IPS-NIHi11 (cell line): Measurements from ENCODE around the gene PIAS2.
"Not testable (repeated sequence)": the region's sequence is repeated elsewhere in the genome, so short reads cannot be mapped to it uniquely, and the experiment has no call there.

Experiments used
- DNase-seq: peaks from one replicate; pipeline ENCODE4 v3.0.0; 2012; ENCODE audit warnings: mixed read lengths, low spot score

Gene PIAS2

GRCh38 chr18:46832422-46832821 is 84.9 kb downstream of the PIAS2 start:
- not testable (repeated sequence) for DNase-seq

DNA sequence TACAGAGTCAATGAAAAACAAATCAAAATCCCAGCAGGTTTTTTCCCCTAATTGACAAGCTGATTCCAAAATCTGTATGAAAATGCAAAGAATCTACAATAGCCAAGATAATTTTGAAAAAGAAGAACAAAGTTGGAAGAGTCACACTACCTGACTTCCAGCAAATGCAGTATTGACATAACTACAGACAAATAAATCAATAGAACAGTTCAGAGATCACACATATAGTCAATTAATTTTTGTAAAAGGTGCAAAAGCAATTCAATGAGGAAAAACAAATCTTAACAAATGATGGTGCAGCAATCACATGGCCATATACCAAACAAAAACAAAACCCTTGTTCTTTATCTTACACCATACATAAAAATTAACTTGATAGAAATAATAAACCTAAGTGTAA is 85.9 kb downstream of the PIAS2 start:
- DNase-seq = no peak

GRCh38 chr18:46830633-46831032 is 86.7 kb downstream of the PIAS2 start:
- no peak for DNase-seq

DNA sequence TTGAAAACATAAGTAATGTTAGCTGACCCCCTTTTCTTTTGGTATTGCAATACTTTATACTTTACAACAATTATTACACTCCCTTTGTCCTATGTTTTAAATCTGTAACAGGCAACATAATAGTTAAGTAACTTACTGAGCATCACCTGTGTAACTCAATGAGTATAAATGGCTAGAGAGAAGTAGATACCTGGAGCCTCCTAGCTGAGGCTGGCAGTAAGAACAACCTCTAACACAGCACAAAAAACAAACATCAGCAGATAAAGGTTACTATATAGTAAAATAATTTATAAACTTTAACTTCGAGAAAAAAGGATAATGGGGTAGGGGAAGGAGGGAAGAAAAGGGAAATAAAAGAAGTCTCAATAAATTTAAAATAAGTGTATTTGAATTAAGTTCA is 87.4 kb downstream of the PIAS2 start:
- DNase-seq = no peak

DNA sequence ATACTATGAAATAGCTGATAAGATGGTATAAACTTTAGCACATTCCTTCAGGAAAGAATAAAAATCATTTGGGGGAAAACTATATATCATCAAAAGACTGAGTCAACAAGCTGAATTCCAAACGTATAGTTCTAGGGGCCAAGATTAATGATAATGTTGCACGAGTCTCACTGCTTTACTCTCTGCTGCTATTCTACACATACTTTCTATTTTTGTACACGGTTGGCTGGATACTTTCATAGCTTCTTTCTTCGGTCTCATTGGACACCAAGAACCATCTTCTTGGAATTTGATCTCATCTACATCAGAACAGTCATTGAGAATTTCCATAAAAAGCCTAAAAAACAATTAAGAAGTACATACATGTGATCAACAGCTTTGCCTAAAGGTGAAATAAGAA is 87.8 kb downstream of the PIAS2 start:
- DNase-seq = no peak

GRCh38 chr18:46821856-46822711 is 95.2 kb downstream of the PIAS2 start:
- no peak for DNase-seq

DNA sequence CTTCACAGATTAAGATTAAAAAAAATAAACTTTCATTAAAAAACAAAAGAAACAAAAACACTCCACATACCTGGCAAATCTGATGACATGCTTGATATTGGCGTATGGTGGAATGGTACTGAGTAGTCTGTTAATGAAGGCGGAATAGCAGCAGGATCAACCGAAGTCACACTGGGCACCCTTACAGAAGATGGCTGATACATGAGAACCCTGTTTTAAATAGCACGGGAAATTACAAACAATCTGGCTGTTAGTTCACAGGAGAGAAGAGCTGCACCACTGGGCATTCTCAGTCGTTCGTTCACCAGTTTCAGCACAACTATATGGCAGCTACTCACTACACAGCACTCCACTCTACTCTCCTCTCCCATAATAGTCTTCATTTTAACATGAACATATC is 96.4 kb downstream of the PIAS2 start:
- DNase-seq = no peak

- DNase-seq = no peak
These were observed 101.6 kb downstream of the PIAS2 start for GRCh38 chr18:46815661-46816060.

- no peak for DNase-seq
These were observed 102.9 kb downstream of the PIAS2 start for GRCh38 chr18:46814399-46814798.

- no peak for DNase-seq
These were observed 105.0 kb downstream of the PIAS2 start for GRCh38 chr18:46812311-46812710.

GRCh38 chr18:46810481-46811000 is 106.8 kb downstream of the PIAS2 start:
- no peak for DNase-seq

GRCh38 chr18:46809145-46809544 is 108.2 kb downstream of the PIAS2 start:
- no peak for DNase-seq

- DNase-seq = not testable (repeated sequence)
These were observed 121.4 kb downstream of the PIAS2 start for GRCh38 chr18:46795945-46796344.

DNA sequence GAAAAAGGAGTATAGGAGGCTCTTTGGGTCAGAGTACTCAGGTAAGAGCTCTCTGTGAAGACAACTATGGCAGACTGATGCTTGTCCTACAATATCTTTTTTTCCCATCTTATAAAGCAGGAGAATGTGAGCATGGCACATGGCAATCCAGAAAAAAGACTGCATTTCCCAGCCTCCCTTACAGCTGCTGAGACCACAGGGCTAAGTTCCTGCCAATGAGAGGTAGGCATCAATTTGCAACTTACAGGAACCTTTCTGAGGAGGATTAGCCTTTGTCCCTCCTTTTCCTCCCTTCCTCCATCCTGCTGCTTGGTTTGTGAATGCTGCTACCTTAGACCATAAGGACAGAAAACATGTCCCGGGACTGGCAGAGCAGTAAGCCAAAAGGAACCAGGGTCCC is 122.7 kb downstream of the PIAS2 start:
- peak; percentile 41 for DNase-seq

- DNase-seq = peak; percentile 43
These were observed 123.7 kb downstream of the PIAS2 start for GRCh38 chr18:46793565-46793964.

GRCh38 chr18:46789088-46789487 is 128.2 kb downstream of the PIAS2 start:
- DNase-seq = no peak

GRCh38 chr18:46787674-46788073 is 129.6 kb downstream of the PIAS2 start:
- DNase-seq = no peak

GRCh38 chr18:46772357-46772756 is 144.9 kb downstream of the PIAS2 start:
- DNase-seq = no peak

GRCh38 chr18:46771141-46771540 is 146.2 kb downstream of the PIAS2 start:
- no peak for DNase-seq

- DNase-seq = no peak
These were observed 146.6 kb downstream of the PIAS2 start for GRCh38 chr18:46770708-46771107.

DNA sequence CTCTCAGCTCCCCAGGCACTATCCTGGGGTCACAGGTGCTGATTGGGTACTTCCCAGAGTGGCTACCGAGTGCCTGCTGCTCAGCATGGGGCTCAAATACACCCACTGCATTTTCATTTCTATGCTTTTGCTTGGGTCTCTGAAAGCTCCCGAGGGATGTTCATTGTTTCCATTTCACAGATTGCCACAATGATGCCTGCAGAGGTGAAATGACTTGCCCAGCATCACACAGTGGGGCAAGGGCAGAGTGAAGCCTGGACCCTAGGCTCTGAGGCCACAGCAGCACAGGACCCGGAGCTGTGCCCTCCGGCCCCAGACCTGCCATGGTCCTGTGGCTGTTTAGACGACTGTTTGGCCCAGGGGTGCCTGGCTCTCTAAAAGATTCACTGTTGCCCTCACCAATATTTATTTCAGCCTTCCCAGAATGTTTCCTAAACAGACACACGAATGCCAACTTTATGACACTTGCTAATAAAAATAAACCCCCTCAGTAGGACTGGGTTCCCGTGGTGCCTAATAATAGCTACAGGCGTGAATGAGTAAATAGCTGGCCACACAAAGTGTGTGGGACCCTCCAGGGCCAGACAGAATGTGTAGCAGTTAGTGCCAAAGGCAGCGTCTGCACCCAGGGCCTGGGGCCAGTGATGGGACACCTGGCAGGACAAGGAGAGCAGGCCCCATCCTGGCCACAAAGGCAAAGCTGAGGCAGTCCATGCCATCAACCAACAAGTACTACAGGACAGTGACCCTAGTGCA is 149.0 kb downstream of the PIAS2 start:
- no peak for DNase-seq

GRCh38 chr18:46767217-46767616 is 150.1 kb downstream of the PIAS2 start:
- DNase-seq = no peak

DNA sequence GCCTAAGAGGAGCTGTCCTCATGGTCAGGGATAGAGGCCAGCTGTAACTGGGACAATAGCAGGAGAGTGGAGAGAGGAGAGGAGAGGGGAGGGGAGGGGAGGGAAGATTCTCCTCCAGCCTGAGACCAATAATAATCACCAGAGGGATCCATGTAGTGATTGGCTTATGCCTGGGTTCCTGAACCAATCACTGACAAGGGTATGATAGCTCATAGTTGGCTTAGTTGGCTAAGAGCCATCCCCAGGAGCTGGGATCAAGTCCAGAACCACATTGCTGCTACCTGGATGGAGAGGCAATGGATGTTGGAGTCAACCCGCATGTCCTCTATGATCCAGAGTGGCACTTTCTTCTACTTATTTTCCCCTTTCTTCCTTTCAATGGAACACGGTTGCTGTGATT is 152.7 kb downstream of the PIAS2 start:
- DNase-seq = no peak
